Stimulated activated CD4-positive, alpha-beta T cell treated with anti-CD3 and anti-CD28 coated beads, Interleukin-4, amount 100 ng/mL, for 1 hour (primary cell): ENCODE data around the gene SGSH.
"Not testable (repeated sequence)": the region's sequence is repeated elsewhere in the genome, so short reads cannot be mapped to it uniquely, and the experiment has no call there.

Experiments used
- DNase-seq: peaks from one replicate; pipeline ENCODE4 v3.0.0-alpha.2; 2020

The SGSH gene

DNA sequence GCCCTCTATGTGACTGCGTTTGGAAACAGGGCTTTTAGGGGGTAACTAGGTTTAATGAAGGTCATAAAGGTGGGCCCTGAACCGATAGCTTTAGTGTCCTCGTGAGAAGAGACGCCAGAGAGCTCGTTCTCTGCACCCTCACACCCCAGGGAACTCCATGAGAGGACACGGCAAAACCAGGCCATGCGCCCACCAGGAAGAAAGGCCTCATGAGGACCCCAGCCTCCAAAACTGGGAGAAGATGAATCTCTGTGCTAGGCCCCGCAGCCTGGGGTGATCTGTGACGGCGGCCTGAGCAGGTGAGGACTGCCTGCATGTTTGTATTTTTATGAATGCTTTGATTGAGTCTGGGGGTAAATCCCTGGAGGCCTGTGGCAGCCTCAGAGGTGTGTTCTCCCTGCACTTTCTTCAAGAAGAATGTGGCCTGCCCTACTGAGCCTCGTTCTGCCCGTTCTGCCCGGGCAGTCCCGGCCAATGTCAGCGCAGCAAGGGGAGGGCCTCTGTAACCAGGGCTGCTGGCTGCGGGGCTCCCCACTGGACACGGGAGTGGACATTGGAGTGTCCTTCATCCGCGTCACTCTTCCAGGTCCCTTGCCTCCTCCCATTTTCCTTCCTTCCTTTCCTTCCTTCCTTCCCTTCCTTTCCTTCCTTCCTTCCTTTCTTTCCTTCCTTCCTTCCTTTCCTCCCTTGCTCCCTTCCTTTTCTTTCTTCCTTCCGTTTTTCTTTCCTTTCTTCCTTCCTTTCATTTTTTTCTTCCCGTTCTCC, 33.7 kb upstream of the SGSH start:
- no peak for DNase-seq

DNA sequence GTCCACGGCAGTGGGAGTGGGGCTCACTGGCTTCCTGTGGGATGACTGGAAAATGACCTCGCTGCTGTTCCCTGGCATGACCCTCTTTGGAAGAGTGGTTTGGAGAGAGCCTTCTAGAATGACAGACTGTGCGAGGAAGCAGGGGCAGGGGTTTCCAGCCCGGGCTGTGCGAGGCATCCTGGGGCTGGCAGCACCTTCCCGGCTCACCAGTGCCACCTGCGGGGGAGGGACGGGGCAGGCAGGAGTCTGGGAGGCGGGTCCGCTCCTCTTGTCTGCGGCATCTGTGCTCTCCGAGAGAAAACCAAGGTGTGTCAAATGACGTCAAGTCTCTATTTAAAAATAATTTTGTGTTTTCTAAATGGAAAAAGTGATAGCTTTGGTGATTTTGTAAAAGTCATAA, 32.7 kb upstream of the SGSH start:
- peak; percentile 86 for DNase-seq

- no peak for DNase-seq
Measured at GRCh38 chr17:80251966-80252365, 31.8 kb upstream of the SGSH start.

GRCh38 chr17:80248894-80249710, 29.0 kb upstream of the SGSH start:
- DNase-seq = no peak

DNA sequence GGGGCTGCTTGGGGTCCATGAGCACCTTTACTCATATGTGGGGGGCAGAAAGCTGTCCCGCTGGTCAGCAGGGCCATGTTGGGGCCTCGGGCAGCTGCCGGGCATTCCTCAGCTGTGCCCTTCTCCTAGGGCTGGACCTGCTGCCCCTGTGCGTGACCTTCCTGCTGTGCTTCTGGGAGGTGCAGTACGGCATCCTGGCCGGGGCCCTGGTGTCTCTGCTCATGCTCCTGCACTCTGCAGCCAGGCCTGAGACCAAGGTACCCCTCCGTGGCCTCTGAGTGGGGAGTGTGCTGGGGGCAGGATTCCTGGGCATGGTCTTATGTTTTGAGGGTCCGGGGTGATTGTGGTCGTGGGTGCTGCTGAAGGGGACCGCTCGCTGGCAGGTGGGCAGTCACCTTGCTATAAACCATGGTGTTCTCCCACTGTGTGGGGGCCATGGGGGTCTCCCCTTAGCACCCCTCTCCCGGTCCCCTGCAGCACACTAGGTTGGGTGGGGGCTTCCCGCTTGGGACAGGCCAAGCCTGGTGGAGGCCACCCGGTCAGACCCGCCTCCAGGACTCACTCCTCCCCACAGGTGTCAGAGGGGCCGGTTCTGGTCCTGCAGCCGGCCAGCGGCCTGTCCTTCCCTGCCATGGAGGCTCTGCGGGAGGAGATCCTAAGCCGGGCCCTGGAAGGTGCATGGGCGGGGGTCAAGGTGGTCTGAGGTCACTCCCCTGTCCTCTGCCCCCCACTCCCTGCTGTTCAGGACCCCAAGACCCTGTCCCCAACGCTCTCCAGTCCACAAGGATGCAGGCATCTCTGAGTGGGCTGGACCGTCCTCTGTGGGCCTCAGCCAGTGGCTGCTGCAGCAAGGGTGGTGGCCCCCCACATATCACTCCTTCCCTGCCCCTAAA, 28.1 kb upstream of the SGSH start:
- DNase-seq = no peak

DNA sequence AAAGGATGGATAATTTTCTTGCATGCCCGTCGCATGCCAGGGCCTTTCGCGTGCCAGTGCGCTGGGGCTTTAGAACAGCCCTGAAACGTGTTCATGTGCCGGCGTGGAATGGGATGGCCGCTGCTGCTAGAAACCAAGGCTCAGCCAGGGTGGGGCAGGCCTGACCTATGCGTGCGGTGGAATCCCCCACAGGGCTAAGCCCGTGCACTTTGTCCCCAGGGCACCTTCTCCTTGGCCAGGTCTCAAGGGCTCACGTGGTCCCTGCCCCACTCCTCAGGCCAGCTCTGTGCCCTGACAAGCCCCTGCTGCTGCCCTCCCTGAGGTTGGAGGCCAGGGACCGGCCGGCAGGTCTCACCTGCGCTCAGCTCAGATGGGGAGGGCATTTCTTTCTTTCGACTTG, 27.4 kb upstream of the SGSH start:
- no peak for DNase-seq

DNA sequence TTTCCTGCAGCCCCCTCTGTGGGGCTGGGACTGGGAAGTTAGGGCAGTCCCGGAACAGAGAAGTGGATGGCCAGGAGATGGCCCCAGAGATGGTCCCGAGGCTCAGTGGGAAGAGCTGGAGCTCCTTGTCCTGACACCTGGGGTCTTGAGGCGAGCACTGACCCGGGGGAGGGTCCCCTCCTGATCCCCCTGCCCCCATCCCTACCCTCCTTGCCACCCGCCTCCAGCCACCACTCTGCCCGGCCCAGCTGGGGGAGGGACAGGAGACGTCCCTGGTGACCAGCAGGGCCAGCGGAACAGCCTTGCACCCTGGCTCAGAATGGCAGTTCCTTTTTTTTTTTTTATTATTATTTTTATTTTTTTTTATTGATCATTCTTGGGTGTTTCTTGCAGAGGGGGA, 26.6 kb upstream of the SGSH start:
- no peak for DNase-seq

GRCh38 chr17:80246266-80246681, 26.1 kb upstream of the SGSH start:
- DNase-seq = no peak

DNA sequence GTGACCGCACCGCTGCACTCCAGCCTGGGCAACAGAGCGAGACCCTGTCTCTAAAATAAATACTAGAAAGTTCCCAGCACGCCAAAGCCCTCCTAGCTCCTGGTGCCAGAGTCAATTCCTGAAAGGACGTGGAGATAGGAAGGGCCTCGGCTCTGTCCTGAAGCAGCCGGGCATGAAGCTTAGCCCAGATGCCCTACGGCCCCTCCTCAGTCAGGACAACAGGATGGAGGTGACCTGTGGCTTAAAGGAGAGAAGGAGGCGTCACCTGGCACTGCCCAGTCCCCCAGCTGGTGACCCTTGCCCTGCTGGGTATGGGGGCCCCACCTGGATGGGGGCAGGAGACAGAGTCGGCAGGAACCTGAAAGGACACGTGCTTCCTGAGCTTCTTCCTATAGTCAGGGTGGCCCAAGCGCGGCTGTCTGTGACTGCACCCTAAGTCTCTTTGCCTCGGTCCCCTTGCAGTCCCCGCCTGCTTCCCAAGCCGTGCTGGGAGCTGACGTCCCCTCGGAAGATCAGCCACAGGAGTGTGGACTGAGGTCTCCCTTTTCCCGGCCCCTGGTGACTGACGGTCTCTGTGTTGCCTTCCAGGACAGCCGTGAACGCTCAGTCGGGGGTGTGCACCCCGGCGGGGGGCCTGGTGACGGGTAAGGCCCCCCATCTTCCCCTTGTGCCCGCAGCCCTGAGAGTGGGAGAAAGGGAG, 25.6 kb upstream of the SGSH start:
- no peak for DNase-seq

DNA sequence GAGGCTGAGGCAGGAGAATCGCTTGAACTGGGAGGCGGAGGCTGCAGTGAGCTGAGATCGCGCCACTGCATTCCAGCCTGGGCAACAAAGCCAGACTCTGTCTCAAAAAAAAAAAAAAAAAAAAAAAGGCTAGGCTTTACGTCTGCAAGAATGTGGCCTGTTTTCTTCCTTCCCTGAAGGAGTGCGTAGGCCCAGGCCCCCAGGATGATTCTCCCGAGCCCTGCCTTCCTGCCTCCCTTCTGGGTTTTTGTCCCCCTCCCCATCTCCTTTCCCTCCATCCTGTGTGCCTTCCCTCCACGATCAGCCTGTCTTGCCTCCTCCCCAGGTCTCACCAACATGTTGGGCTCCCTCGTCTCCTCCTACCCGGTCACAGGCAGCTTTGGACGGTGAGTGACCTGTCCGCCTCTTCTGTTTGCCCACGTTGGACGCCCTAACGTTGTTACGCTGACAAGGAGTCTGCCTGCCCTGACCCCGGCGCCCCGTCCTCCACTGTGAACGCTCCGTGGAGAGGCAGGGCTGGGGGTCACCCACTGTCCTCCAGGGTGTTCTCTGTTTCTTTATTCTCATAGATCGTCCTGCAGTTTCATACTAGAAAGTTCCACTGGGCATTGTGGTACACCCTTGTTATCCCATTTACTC, 24.9 kb upstream of the SGSH start:
- no peak for DNase-seq

DNA sequence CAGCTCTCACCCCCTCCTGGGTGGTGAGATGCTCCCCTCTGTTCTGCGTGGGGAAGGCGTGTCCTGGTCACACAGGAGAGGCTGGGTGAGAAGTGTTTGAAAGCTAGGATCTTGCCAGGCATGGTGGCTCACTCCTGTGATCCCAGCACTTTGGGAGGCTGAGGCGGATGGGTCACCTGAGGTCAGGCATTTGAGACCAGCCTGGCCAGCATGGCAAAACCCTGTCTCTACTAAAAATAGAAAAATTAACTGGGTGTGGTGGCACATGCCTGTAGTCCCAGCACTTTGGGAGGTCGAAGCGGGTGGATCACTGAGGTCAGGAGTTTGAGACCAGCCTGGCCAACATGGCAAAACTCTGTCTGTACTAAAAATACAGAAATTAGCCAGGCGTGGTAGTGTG, 24.3 kb upstream of the SGSH start:
- not testable (repeated sequence) for DNase-seq

- DNase-seq = no peak
Measured at GRCh38 chr17:80243526-80244433, 23.6 kb upstream of the SGSH start.

DNA sequence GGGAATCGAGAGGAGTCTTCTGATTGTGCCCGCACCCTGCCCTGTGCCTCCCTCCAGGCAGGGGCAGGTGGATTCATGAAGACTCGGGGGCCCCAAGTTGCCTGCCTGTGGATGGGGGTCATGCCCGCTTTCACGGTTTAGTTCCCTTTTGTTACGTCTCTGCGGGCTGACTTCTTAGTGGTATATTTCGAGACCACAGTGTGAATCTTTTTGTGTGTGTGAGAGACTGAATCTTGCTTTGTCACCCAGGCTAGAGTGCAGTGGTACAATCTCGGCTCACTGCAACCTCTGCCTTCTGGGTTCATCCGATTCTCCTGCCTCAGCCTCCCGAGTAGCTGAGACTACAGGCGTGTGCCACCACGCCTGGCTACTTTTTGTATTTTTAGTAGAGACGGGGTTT, 22.4 kb upstream of the SGSH start:
- no peak for DNase-seq

DNA sequence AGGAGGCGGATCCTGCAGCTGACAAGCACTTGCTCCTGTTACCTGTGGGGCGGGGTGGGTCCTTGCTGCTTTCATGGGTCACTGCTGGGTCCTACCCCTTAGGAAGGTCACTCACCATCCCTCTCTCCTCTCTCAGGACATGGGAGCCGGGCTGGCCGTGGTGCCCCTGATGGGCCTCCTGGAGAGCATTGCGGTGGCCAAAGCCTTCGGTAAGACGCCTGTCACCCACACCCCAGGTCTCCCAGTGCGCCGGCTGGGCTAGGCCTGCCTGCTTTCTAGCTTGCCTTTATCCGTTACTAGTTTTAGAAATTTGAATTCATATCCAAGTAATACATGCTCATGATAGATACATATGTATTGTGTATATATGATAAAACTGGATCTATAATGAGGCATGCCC, 17.3 kb upstream of the SGSH start:
- DNase-seq = no peak

DNA sequence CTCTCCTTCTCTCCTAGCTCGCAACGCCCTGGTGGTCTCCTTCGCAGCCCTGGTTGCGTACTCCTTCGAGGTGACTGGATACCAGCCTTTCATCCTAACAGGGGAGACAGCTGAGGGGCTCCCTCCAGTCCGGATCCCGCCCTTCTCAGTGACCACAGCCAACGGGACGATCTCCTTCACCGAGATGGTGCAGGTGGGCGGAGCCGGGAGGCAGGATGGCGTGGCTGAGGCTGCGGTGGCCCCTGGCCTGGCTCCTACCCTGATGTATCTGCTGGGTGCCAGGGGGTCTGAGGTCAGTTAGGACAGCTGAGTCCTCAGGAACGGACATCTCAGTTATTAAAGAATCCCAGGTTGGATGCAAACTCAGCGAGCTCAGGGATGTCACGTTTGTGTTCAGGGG, 16.8 kb upstream of the SGSH start:
- no peak for DNase-seq

- DNase-seq = no peak
Measured at GRCh38 chr17:80233202-80233601, 13.1 kb upstream of the SGSH start.

DNA sequence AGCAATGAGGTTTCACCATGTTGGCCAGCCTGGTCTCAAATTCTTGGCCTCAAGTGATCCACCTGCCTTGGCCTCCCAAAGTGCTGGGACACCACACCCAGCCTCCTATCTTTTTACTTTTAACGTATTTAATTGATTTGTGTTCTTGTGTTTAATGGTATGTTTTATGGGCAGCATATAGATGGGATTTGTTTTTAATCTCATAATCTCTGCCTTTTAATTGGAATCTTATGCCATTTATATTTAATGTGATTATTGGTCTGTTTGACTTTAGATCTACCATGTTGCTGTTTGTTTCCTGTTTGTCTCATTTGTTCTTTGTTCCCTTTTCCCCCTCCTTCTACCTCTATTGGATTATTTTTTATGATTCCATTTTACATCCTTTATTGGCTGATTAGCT, 12.3 kb upstream of the SGSH start:
- no peak for DNase-seq

DNA sequence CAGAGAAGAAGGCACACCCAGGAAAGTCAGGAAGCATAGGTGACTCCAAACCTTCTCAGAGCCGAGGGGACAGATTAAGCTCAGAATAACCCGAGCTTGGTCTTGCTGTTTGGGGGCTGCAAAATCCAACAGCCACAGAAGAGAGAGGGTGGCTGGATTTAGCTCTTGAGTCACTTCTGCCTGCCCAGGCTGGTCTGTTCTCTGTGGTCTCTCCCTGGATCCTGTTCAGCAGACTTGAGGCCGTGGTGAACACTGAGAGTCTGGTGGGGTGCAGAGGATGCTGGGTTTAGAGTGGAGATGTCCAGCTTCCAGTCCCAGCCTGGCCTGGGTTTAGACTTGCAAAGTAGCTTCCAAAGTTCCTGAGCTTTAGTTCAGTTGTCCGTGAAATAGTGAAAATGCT, 8.9 kb upstream of the SGSH start:
- DNase-seq = no peak

- DNase-seq = no peak
Measured at GRCh38 chr17:80228477-80228876, 8.3 kb upstream of the SGSH start.

- DNase-seq = no peak
Measured at GRCh38 chr17:80227666-80228065, 7.5 kb upstream of the SGSH start.

GRCh38 chr17:80227156-80227555, 7.0 kb upstream of the SGSH start:
- no peak for DNase-seq
